GM23248 (cell line): ENCODE results near the gene TFB1M. TPM values are rescaled to one million over a fixed set of nuclear protein-coding genes. Genes with fewer than 3 reads are reported as not detected.
A peak's percentile ranks its signal among the peaks of the same experiment; 100 is the strongest.

Experiments used
- DNase-seq: peaks from one replicate; pipeline ENCODE4 v3.0.0-alpha.2; 2015
- H2AFZ ChIP-seq: fragments of 200-600 bp; sonication (generic); 2 replicates; pipeline ENCODE4 v1.6.1; 2016; ENCODE audit warnings: antibody characterized with exemption
- H3F3A ChIP-seq: fragments of 200-600 bp; sonication (generic); 2 replicates; pipeline ENCODE4 v1.6.1; 2016; ENCODE audit warnings: mild to moderate bottlenecking, antibody characterized with exemption, mixed run types; ENCODE audit not compliant: insufficient read depth
- H3K27ac ChIP-seq: fragments of 200-600 bp; sonication (generic); 2 replicates; pipeline ENCODE4 v1.5.1; 2016; ENCODE audit warnings: mild to moderate bottlenecking
- H3K27me3 ChIP-seq: fragments of 200-600 bp; sonication (generic); replicated peaks from 2 replicates; pipeline ENCODE4 v1.6.1; 2016; ENCODE audit warnings: mild to moderate bottlenecking; ENCODE audit not compliant: insufficient read depth
- H3K36me3 ChIP-seq: fragments of 200-600 bp; sonication (generic); 2 replicates; pipeline ENCODE4 v1.6.1; 2016; ENCODE audit warnings: low read depth, mild to moderate bottlenecking
- H3K4me1 ChIP-seq: fragments of 200-600 bp; sonication (generic); 2 replicates; pipeline ENCODE4 v1.6.1; 2016; ENCODE audit warnings: mild to moderate bottlenecking; ENCODE audit not compliant: insufficient read depth
- H3K4me2 ChIP-seq: fragments of 200-600 bp; sonication (generic); one replicate; pipeline ENCODE4 v1.6.1; 2016; ENCODE audit warnings: mild to moderate bottlenecking; ENCODE audit not compliant: unreplicated experiment
- H3K4me3 ChIP-seq: fragments of 200-600 bp; sonication (generic); 2 replicates; pipeline ENCODE4 v1.5.1; 2016; ENCODE audit warnings: mild to moderate bottlenecking
- H3K79me2 ChIP-seq: fragments of 200-600 bp; sonication (generic); 2 replicates; pipeline ENCODE4 v1.6.1; 2016; ENCODE audit warnings: mild to moderate bottlenecking; ENCODE audit not compliant: insufficient read depth
- H3K9ac ChIP-seq: fragments of 200-600 bp; sonication (generic); 2 replicates; pipeline ENCODE4 v1.6.1; 2016; ENCODE audit warnings: mild to moderate bottlenecking
- H3K9me2 ChIP-seq: fragments of 200-600 bp; sonication (generic); 2 replicates; pipeline ENCODE4 v1.6.1; 2016; ENCODE audit warnings: mixed run types, mild to moderate bottlenecking, moderate library complexity; ENCODE audit not compliant: insufficient read depth
- H3K9me3 ChIP-seq: fragments of 200-600 bp; sonication (generic); one replicate; pipeline ENCODE4 v1.6.1; 2017; ENCODE audit warnings: low read depth
- H4K20me1 ChIP-seq: fragments of 200-600 bp; sonication (generic); 2 replicates; pipeline ENCODE4 v1.6.0; 2016; ENCODE audit not compliant: insufficient read depth
- EZH2 ChIP-seq: fragments of 200-600 bp; sonication (generic); IDR thresholded peaks from 2 replicates; pipeline ENCODE4 v1.6.1; 2018; ENCODE audit warnings: antibody characterized with exemption, mild to moderate bottlenecking; ENCODE audit not compliant: insufficient read depth, poor library complexity, severe bottlenecking
- EZH2phosphoT487 ChIP-seq: fragments of 200-600 bp; sonication (generic); IDR thresholded peaks from 2 replicates; pipeline ENCODE4 v1.6.1; 2018; ENCODE audit warnings: antibody characterized with exemption, moderate library complexity, mild to moderate bottlenecking, low read depth; ENCODE audit not compliant: insufficient read depth
- WGBS, 2 experiments: methylation state at CpG; one replicate each; pipeline ENCODE4 v1.1.6; 2015 to 2017; ENCODE audit warnings: low lambda C conversion rate in 2 of 2, low coverage in 1 of 2; ENCODE audit errors: missing lambda C conversion rate in 2 of 2; 5-methylcytosine and 5-hydroxymethylcytosine counted together
- in situ Hi-C: fragments of 300-500 bp; cut with MboI; formaldehyde crosslinking; loops from 2 replicates; pipeline ENCODE4 v1.15.0; 2020
- polyA plus RNA-seq: library from polyadenylated mRNA; unstranded; fragments of >200 nt; fragmentation: Nextera tagmentation; extraction: Ambion mirVana; gene quantifications from 2 replicates; pipeline ENCODE4 v1.2.1, GENCODE V29; 2016
- total RNA-seq: library from RNA; depleted of rRNA; stranded (reverse); fragments of >200 nt; shearing (Covaris generic); gene quantifications from 2 replicates; pipeline ENCODE4 v1.2.3, GENCODE V29; 2014

Gene TFB1M
- total and polyA plus RNA-seq, 2 experiments from 2014 or later: 9.0 to 14.0 TPM

- no peak overlapping the region for H3K27ac ChIP-seq
- 72% methylated on average over 2 of the region's 2 CpGs for WGBS, 2 experiments
- no peaks in the 10 kb centered on the region for H3K9me2 ChIP-seq
- H3K4me2 ChIP-seq: no peak overlapping the region
- H3K4me1 ChIP-seq: peaks cover 20% of the 10 kb centered on the region
- TF ChIP-seq EZH2phosphoT487: no peak
- no peak overlapping the region for H3K4me3 ChIP-seq
- H3K27me3 ChIP-seq: no peaks in the 10 kb centered on the region
- H3K9me3 ChIP-seq: peaks cover under 1% of the 10 kb centered on the region
- H3K36me3 ChIP-seq: no peaks in the 10 kb centered on the region
- no peaks in the 10 kb centered on the region for H3K79me2 ChIP-seq
- DNase-seq: peak; percentile 63
- in situ Hi-C loops: loop anchor here (25.0 kb wide), 1 partner anchor 1213 kb away; no protein-coding TSS in a partner anchor
- H3F3A ChIP-seq: peaks cover 25% of the 10 kb centered on the region
- no peaks in the 10 kb centered on the region for H4K20me1 ChIP-seq
- H3K9ac ChIP-seq: no peak overlapping the region
- no peak overlapping the region for H2AFZ ChIP-seq
These were observed 34.8 kb upstream of the TFB1M start for GRCh38 chr6:155349129-155349528.

GRCh38 chr6:155347800-155348199 is 33.5 kb upstream of the TFB1M start:
- no peaks in the 10 kb centered on the region for H3K36me3 ChIP-seq
- H3K9me3 ChIP-seq: no peaks in the 10 kb centered on the region
- H3K27me3 ChIP-seq: no peaks in the 10 kb centered on the region
- WGBS, 2 experiments: 81 to 82% methylated on average over 1 of the region's 1 CpG
- H2AFZ ChIP-seq: no peak overlapping the region
- in situ Hi-C loops: loop anchor here (25.0 kb wide), 1 partner anchor 1215 kb away; no protein-coding TSS in a partner anchor
- no peaks in the 10 kb centered on the region for H3K79me2 ChIP-seq
- H3K27ac ChIP-seq: no peak overlapping the region
- H3K9ac ChIP-seq: no peak overlapping the region
- H3K9me2 ChIP-seq: no peaks in the 10 kb centered on the region
- no peak overlapping the region for H3K4me2 ChIP-seq
- H3K4me1 ChIP-seq: peaks cover 13% of the 10 kb centered on the region
- TF ChIP-seq EZH2: no peak
- no peak for TF ChIP-seq EZH2phosphoT487
- H4K20me1 ChIP-seq: no peaks in the 10 kb centered on the region
- H3F3A ChIP-seq: peaks cover 16% of the 10 kb centered on the region
- peak; percentile 47 for DNase-seq
- no peak overlapping the region for H3K4me3 ChIP-seq

- H3K9me3 ChIP-seq: no peaks in the 10 kb centered on the region
- no peaks in the 10 kb centered on the region for H3K79me2 ChIP-seq
- no peaks in the 10 kb centered on the region for H3K9me2 ChIP-seq
- no peak overlapping the region for H2AFZ ChIP-seq
- no peak overlapping the region for H3K4me2 ChIP-seq
- no peak for DNase-seq
- peaks cover 10% of the 10 kb centered on the region for H3K4me1 ChIP-seq
- H3K4me3 ChIP-seq: no peak overlapping the region
- H4K20me1 ChIP-seq: no peaks in the 10 kb centered on the region
- H3K27ac ChIP-seq: no peak overlapping the region
- H3K9ac ChIP-seq: no peak overlapping the region
- in situ Hi-C loops: loop anchor here (25.0 kb wide), 1 partner anchor 1215 kb away; no protein-coding TSS in a partner anchor
- no peaks in the 10 kb centered on the region for H3K36me3 ChIP-seq
- peaks cover 13% of the 10 kb centered on the region for H3F3A ChIP-seq
- H3K27me3 ChIP-seq: no peaks in the 10 kb centered on the region
- no peak for TF ChIP-seq EZH2phosphoT487
- TF ChIP-seq EZH2: no peak
These were observed 32.7 kb upstream of the TFB1M start for GRCh38 chr6:155346957-155347356.

- in situ Hi-C loops: loop anchor here (25.0 kb wide), 1 partner anchor 1218 kb away; no protein-coding TSS in a partner anchor
- no peak overlapping the region for H2AFZ ChIP-seq
- no peaks in the 10 kb centered on the region for H3K27me3 ChIP-seq
- H3K79me2 ChIP-seq: no peaks in the 10 kb centered on the region
- no peaks in the 10 kb centered on the region for H3K9me2 ChIP-seq
- no peak overlapping the region for H3K4me3 ChIP-seq
- H3K36me3 ChIP-seq: no peaks in the 10 kb centered on the region
- no peaks in the 10 kb centered on the region for H3K9me3 ChIP-seq
- WGBS, 2 experiments: 89 to 92% methylated on average over 2 of the region's 2 CpGs
- no peaks in the 10 kb centered on the region for H4K20me1 ChIP-seq
- H3K27ac ChIP-seq: no peak overlapping the region
- H3K4me2 ChIP-seq: no peak overlapping the region
- TF ChIP-seq EZH2phosphoT487: no peak
- no peak for TF ChIP-seq EZH2
- peaks cover 29% of the 10 kb centered on the region for H3F3A ChIP-seq
- H3K4me1 ChIP-seq: peaks cover 25% of the 10 kb centered on the region
- no peak for DNase-seq
- no peak overlapping the region for H3K9ac ChIP-seq
These were observed 30.2 kb upstream of the TFB1M start for GRCh38 chr6:155344341-155345006.
